HG02763 (cell line): Measurements from ENCODE around the gene ARSJ.
"Not testable (repeated sequence)": the region's sequence is repeated elsewhere in the genome, so short reads cannot be mapped to it uniquely, and the experiment has no call there.

Experiments used
- ATAC-seq: cut with Tn5 transposase; IDR thresholded peaks from one replicate; pipeline ENCODE4 v1.9.1; 2021; ENCODE audit warnings: mild to moderate bottlenecking, moderate library complexity; ENCODE audit not compliant: unreplicated experiment

ARSJ gene

DNA sequence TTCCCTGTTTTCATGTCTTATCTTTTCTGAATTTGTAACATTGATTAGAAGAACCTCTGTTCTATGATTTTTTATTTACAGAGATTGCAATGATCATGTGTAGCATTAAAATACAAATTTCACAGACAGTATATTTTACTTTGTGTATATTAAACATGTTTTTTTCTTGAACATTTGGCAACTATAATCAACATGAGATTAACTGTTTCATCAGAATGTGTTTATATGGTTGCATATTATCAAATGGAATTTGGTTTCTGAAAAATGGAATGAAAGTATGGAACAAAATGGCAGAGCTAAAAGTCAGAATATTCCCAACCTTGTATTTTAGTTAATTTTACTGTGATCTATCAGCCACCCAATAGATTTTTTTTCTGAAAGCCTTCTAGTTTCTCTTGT, 19.9 kb downstream of the ARSJ start:
- no peak for ATAC-seq

- no peak for ATAC-seq
These were observed 20.5 kb downstream of the ARSJ start for GRCh38 chr4:113958766-113959538.

DNA sequence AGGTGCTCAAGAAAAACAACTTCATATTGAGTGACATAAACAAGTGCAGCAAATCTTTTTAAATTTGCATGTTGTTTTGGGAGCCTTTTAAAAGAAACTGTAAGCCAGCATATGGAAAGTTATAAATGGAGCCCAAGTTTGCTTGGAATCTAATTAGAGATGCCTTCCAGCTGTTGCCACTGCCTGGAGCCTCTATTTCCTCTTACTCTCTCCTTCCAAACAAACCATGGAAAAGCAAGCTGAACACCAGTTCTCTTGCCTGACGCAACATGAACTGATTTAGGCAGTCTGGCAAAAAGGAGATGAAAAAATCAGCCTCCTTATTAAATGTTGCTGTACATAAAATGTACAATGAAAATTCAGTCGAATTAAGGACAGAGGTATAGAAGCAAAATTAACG, 21.5 kb downstream of the ARSJ start:
- ATAC-seq, result no peak

DNA sequence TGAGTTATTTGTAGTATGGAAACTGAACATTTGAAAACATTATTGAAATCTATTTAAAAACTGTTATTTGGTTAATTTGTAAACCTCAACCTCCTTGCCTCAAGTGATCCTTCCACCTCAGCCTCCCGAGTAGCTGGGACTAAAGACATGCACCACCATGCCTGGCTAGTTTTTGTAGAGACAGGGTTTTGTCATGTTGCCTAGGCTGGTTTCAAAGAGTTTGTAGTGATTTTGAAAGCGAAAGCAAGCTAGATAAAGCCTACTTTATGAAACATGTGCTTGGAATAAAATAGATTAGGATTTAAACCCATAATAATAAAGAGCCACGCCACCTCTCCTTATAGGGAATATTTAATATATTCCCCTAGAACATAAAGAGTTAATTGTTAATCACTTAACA, 23.5 kb downstream of the ARSJ start:
- no peak for ATAC-seq

GRCh38 chr4:113955411-113955810, 24.0 kb downstream of the ARSJ start:
- no peak for ATAC-seq

DNA sequence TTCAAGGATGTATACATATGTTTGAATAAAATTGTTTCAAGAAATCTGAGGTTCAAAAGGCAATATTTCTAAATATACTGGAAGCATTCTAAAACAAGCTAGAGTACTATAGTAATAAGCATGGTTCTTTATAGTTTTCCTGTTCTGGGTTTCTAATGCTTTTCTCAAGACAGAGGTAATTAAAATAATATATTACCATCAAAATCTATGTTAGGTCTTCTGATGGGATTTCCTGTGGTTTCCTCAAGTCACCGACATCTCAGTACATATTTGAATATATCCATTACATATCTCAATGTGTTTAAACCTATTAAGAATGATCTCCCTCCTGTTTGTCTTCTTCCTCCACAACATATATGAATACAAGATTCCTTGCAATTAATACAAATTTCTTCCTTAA, 25.6 kb downstream of the ARSJ start:
- ATAC-seq, result no peak

GRCh38 chr4:113952452-113953029, 26.9 kb downstream of the ARSJ start:
- ATAC-seq, result peak; percentile 93

GRCh38 chr4:113951263-113951662, 28.2 kb downstream of the ARSJ start:
- no peak for ATAC-seq

GRCh38 chr4:113950207-113950606, 29.2 kb downstream of the ARSJ start:
- ATAC-seq, result no peak

GRCh38 chr4:113947484-113947883, 32.0 kb downstream of the ARSJ start:
- ATAC-seq, result no peak

- no peak for ATAC-seq
These were observed 33.5 kb downstream of the ARSJ start for GRCh38 chr4:113945906-113946305.

DNA sequence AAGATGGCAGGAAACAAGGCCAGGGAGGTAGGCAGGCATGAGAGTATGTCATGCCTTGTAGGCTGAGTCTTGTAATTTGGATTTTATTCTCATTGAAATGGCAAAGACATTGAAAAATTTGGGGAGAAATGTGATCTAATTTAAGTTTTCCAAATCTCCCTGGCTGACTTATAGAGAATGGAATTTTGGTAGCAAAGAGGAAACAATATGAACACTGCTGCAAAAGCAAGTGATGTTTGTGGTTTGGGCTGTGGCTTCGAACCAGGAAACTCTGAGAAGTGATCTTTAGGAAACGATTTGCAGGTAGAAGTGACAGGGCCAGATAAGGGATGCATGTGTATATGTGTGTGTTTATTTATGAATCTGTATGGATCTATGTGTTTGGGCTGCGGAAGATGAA, 35.6 kb downstream of the ARSJ start:
- ATAC-seq, result no peak

GRCh38 chr4:113943085-113943484, 36.4 kb downstream of the ARSJ start:
- no peak for ATAC-seq

- ATAC-seq, result no peak
These were observed 37.6 kb downstream of the ARSJ start for GRCh38 chr4:113941836-113942235.

GRCh38 chr4:113940103-113940502, 39.3 kb downstream of the ARSJ start:
- not testable (repeated sequence) for ATAC-seq

- no peak for ATAC-seq
These were observed 44.3 kb downstream of the ARSJ start for GRCh38 chr4:113935190-113935589.

GRCh38 chr4:113924706-113925105, 54.7 kb downstream of the ARSJ start:
- not testable (repeated sequence) for ATAC-seq

DNA sequence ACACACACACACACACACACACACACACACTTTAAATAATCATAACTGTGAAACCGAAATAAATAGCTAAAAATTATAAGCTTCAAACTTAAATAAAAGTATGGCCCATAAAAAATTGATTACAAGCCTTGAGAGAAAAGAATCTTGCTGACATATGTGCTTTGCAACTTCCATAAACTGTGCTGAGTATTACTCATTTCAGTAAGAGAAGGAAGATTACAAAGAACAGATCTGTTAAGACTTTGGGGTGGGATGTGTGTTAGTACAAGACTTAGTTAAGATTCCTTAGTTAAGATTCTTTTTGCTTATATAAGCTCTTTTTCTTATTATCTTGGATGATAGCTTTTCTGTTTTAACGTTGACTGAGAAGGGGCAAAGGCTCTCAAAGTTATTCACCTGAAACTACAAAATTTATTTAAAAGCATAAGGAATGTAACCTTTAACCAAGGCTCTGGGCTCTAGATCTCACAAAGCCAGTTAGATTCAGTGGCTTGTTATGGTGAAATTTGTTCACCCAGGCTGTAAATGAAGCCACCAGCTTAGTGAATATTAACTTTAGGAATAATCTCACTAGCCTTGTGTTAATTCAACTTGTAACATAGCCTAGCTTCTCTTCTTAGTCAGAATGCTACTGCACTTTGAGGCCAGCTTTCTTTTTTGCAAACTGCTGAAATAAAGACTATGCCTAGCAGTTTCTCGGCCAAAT, 58.2 kb downstream of the ARSJ start:
- ATAC-seq, result no peak

- ATAC-seq, result no peak
These were observed 59.8 kb downstream of the ARSJ start for GRCh38 chr4:113919611-113920010.

DNA sequence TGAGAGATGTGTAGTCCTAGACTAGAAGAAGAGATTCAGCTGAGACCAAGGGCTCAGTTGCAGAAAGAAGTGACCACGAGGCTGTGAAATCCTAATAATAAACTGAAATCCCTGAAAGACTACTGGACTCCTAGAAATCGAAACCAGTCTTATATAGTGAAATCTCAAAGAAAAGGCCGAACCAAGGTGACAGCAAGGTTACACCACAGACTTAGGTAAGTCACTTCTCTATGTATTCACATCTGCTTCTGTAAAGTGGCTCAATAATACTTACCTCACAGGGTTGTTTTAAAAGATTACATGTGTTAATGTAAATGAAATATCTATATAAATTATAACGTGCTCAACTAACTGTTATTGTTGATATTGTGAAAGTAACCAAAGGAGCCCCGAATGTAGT, 60.3 kb downstream of the ARSJ start:
- ATAC-seq, result no peak

DNA sequence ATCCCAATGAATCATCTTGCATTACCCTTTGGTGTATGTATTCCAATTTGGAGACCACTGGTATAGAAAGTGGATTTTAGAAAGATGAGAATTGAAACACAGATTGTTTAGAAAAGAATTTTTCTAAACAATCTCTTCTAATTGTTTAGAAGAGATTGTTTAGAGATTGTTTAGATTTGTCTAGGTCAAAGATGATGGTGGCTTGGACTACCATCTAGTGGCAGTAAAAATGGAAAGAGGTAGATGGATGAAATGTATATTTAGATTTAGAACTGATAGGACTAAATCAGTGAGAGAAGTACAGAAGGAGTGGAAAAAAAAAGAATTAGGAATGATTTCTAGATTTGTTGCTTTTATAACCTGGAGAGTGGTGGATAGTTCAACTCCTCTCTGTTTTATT, 70.6 kb downstream of the ARSJ start:
- no peak for ATAC-seq

GRCh38 chr4:113907559-113907958, 71.9 kb downstream of the ARSJ start:
- no peak for ATAC-seq
